Right forelimb (tissue), 1 donor: ENCODE results near the gene TRAPPC1.
A peak's percentile ranks its signal among the peaks of the same experiment; 100 is the strongest.

ENCODE experiments used
- DNase-seq: peaks from one replicate; pipeline ENCODE4 v3.0.0-alpha.2; 2018

TRAPPC1 gene

DNA sequence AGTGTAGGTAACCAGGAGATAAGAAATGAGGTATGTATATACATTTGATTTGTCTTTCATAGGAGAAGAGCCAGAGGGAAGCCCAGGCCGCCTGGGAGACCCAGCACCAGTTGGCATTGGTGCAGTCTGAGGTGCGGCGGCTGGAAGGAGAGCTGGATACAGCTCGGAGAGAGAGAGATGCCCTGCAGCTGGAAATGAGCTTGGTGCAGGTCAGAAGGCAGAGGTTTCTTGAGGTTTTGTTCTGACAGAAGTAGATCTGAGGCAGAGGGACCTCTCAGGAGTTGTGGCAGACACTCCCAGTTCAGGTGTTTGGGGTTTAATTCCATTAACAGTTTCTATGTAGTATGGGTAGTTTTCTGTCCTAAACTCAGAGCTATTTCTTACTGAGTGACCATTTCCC is 8.3 kb upstream of the TRAPPC1 start:
- DNase-seq, result no peak

DNA sequence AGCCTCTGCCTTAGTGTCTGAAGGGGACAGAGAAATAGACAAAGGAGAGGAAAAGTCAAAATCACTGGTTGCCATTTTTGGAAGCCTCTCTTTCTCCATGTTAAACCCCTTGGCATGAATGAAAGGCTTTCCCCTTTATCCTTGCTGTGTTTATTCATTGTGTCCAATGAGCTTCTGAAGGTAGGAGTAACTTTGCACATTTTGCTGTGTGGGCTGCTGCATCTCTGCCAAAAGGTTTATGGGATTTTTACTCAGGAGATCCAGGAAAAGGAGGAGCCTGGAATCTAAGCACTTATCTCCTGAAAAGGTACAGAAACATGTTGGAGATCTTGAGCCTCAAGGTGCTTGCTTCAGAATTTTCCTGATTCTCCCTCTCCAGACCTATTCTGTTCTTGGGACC is 4.1 kb upstream of the TRAPPC1 start:
- no peak for DNase-seq

GRCh38 chr17:7932949-7933348 is 1.2 kb upstream of the TRAPPC1 start:
- peak; percentile 51 for DNase-seq

GRCh38 chr17:7932483-7932891 is 741 bp upstream of the TRAPPC1 start:
- peak; percentile 71 for DNase-seq

GRCh38 chr17:7930841-7931631 is 710 bp downstream of the TRAPPC1 start:
- peak; percentile 13 for DNase-seq

GRCh38 chr17:7929158-7930023 is 2.4 kb downstream of the TRAPPC1 start, which contains the start of gene KCNAB3:
KCNAB3 (minus strand) TSS chr17:7929856; CDS start chr17:7929435, 421 bp downstream.
- peak; percentile 84 for DNase-seq

DNA sequence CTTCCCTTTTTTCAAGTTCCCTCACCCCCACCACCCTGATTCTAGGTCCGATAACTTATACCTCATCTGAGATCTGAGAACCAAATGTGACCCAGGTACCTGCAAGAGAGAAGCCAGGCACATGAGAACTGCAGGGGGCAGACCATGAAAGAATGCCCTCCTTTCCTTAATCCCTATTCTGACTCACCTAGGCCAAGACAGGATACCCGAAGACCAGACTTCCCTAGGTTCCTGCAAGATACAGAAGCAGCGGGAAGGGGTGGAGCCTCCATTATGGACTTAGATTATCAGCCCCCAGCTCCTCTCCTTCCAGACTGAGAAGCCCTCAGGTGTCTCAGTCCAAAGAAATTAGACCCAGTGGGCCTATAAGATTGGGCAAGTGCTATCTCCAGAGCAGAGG is 4.2 kb downstream of the TRAPPC1 start:
- no peak for DNase-seq

GRCh38 chr17:7922845-7923628 is 8.7 kb downstream of the TRAPPC1 start:
- peak; percentile 91 for DNase-seq

DNA sequence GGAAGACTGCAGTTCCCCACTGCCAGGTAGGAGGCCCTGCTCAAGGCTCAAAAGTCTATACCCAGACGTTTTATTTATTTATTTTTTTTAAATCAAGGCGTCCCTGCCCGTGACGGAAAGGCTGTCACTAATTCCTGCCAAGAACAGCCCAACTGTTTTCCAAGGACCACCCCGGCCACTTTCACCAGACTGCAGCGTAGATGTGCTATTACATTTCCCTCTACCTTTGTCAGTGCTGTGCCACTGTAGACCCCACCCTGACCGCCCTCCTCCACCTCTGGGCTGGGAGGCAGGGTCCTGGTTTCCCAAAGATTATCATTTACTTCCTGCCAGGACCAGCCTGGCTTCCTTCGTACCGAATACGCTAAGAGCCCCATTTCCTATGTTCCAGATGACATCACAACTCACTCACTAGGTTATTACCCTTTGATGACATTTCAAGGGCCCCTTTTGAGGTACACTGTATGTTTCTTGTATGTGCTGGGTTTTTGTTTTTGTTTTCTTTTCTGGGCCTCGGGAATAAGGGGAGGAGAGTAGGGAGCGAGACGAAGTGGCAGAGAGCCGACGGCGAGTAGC is 9.4 kb downstream of the TRAPPC1 start:
- DNase-seq, result no peak

GRCh38 chr17:7916808-7917207 is 14.9 kb downstream of the TRAPPC1 start:
- DNase-seq, result no peak

- DNase-seq, result no peak
Observed at GRCh38 chr17:7916385-7916682, 15.4 kb downstream of the TRAPPC1 start.

DNA sequence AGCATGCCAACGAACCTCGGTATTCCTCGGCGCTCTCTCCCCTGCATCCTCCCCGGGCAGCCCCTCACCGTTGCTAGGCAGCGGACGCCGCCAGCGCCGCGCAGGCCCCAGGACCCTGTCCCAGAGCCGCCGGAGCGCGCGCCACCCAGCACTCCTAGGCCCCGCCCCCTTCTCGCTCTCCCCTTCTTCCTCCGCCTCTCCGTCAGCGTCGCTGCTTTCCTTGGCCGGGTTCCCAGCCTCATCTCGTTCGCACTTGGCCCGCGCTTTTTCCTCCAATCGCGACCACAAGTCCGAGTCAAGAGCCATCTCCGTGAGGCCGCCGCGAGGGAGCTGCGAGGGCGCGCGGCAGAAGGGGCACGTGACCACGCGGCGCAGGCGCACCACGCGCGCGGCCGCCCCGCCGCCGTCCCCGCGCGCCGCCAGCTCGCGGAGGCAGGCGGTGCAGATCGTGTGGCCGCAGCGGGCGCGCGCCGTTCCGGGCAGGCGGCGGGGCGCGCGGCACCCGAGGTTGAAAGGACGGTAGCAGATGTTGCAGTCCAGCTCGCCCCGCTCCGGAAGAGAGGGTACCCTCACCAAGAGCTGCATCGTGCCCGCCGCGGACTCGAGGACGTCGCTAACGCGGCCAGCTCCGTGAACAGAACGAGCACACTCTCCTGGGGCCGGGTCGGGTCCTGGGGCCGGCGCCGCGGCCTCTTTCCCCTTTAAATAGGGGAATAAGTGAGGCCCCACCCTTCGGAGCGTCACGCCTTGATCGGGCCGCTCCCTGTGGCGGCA is 15.9 kb downstream of the TRAPPC1 start, which contains the start of gene RNF227:
Gene RNF227 (minus strand): TSS at position 679 of the 774 bp plus-strand sequence. CDS start 94 bp downstream, at position 585.
- DNase-seq, result peak; percentile 98

DNA sequence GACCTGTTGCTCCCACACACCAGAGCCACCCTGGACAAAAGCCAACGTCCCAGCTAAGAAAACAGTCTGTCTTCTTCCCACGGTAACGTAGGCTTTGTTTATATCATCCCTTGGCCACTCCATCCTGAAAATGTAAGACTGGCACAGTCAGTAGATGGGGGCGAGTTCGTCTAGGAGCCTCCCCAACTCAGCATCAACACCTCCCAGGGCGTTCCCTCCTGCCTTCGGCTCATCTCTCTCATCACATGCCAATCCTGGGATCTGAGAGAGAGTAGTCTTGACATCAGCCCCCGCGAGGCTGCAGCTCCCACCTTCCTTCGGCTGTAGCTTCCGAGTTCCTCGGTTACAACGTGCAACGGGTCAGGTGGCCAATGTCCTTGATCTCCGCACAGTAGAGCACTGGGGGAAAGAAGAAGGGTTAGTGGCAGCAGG is 16.6 kb downstream of the TRAPPC1 start:
- no peak for DNase-seq

DNA sequence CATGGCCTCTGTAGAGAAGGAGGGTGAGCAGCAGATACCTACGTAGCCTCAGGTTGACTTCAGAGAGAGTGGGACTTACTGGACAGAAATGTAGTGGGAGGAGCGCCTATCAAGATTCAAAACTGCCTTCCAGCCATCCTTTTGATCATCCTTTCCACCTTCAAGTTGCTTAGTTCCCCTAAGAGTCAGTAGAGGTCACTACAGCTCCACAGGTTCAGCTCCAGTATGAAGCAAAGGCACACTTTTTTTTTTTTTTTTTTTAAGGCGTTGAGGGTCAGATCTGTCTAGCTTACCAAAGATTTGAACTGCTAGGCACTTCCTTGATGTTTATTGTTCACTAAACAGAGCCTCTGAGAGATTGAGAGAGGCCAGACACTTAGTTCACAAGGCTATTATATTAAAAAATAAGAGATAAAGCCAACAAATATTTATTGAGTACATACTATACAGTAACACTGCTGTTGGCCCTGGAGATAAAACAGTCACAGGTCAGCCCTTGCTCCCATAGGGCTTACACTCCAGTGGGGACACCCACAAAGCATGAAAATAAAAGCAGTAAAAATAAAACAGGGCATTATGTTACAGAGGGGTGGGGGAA is 18.7 kb downstream of the TRAPPC1 start:
- DNase-seq, result no peak

DNA sequence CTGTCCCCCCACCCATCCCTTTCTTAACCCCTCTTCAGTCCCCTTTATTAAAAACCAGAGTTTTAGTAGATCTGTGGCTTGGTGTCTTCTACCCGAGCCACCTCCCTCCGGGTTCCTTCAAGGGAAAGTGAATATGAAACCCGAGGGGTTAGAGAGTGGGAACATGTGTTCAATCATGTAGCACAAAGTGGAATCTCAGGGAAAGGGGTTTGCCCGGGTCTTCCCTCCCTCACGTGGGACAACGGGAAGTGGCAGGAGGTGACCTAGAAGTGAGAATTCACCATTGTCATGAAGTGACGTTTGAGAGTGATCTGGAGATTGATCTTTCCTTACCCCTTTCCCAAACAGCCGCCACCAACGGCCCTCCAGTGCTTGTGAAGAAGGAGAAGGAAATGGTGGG is 20.6 kb downstream of the TRAPPC1 start:
- DNase-seq, result no peak

- no peak for DNase-seq
Observed at GRCh38 chr17:7910711-7911110, 21.0 kb downstream of the TRAPPC1 start.

DNA sequence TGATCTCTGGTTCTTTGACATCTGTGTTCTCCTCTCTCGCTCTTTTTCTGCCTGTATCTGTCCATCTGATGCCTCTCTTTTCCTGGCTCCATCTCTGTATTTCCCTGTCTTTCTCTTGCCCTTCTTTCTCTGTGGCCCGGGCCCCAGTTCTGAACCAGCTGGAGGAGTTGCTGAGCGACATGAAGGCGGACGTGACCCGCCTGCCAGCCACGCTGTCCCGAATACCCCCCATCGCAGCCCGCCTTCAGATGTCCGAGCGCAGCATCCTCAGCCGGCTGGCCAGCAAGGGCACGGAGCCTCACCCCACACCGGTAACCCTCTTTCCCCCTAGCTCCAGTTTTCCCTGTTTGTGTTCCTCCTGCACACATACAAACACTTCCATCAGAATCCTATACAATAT is 21.5 kb downstream of the TRAPPC1 start:
- no peak for DNase-seq

DNA sequence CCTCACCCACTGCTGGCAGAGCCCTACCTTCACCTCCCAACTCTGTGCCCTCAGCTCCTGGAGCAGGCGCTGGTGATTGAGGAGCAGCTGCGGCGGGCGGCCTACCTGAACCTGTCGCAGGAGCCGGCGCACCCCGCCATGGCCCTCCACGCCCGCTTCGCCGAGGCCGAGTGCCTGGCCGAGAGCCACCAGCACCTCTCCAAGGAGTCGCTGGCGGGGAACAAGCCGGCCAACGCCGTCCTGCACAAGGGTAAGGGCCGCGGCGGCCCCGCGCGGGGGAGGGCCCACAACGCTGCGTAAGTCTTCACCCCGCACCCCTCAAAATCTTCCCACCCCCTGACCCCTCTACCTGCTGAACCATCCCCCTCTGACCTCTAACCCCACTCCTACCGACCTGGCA is 22.7 kb downstream of the TRAPPC1 start:
- no peak for DNase-seq

DNA sequence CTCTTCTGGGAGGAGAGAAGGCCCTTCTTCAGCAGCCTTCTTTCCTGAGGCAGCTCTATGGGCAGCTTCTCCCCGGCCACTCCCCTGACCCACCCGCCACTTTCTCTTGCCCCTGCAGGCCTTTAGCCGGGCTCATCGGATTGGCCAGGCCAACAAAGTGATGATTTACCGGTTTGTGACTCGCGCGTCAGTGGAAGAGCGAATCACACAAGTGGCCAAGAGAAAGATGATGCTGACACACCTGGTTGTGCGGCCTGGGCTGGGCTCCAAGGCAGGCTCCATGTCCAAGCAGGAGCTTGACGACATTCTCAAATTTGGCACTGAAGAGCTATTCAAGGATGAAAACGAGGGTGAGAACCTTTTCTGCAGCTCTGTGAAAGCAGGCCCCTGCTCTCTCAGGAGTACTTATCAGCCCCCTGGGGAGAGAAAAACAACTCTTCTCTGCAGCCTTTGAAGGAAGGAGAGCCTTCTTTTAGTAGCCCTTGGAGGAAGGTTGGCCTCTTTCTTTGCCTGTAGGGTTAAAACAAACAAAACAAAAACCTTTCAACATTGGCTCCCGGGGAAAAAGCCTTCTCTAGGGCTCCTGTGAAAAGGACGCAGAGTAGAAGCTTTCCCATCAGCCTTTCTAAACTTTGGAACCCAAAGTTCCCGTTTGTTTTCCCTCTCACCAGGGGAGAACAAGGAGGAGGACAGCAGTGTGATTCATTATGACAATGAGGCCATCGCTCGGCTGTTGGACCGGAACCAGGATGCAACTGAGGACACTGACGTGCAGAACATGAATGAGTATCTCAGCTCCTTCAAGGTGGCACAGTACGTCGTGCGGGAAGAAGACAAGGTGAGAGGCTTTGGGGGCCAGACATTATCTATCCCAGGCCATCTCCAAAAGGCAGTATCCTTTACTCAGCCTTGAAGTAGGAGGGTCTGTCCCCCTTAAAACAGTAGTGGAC is 28.3 kb downstream of the TRAPPC1 start:
- DNase-seq, result no peak

DNA sequence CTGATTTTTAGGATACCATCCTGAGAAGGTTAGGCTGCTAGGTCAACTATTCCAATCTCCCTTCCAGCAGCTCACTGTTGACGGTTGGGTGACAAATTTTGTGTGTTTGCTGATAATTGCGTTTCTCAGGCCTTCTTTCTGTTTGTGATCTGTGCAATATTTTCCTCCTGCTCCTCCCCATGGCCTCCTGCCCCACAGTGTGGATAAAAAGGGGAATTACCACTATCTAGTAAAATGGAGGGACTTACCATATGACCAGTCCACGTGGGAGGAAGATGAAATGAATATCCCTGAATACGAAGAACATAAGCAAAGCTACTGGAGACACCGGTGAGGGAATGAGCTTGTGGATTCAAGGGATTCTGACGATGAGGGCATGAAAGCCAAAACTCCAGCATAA is 34.0 kb downstream of the TRAPPC1 start:
- peak; percentile 44 for DNase-seq
